Activated CD8-positive, alpha-beta memory T cell treated with anti-CD3 and anti-CD28 coated beads for 1 hour (primary cell): Measurements from ENCODE around the gene LINS1.

Experiments
- DNase-seq, 2 donors: peaks; one replicate each; pipeline ENCODE4 v3.0.0-alpha.2; 2020; ENCODE audit warnings: low read depth in 1 of 2; ENCODE audit errors: extremely low read depth in 1 of 2

LINS1 gene

DNA sequence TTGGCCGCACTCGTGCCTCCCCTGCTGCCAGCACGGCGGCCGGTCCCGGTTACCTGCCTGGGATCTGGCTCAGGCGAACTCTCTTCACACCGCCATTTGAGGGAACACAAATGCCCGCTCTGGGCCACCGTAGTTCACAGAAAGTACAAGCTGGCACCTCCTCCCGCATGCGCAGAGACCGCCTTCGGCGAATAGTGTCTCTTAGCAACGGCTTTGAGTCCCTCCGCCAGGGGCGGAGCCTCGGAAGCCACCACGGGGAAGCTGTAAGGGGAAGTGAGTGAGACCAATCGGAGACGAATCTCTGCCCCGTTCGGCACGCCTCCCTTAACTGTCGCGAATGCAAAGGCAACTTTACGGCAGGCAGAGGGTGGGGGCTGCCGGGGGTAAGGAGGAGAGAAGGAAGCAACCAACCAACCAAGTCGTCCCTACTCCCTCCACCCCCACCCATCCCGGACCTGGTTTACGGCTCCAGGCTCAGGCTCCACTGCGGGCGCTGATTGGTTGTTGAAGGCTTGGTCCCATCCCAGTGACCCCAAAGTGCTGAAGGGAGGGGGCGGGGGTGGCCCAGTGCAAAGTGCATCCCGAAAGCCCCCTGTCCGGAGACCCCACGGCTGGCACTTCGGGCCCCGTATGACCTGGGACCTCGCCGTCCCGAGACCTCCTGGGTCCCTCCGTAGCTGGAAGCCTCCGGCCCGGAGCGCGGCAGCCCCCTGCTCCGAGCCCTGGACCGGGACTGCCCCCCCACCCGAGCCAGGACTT lies at the start of gene LINS1, which contains the start of gene ASB7:
TSS of gene LINS1 (minus strand) at position 121 of the 759 bp plus-strand sequence. CDS start 21,342 bp downstream, outside the sequence.
TSS of gene ASB7 (plus strand) at position 526 of the 759 bp plus-strand sequence. CDS start 9,628 bp downstream, outside the sequence.
- DNase-seq, result peak; percentile 99 to 100

DNA sequence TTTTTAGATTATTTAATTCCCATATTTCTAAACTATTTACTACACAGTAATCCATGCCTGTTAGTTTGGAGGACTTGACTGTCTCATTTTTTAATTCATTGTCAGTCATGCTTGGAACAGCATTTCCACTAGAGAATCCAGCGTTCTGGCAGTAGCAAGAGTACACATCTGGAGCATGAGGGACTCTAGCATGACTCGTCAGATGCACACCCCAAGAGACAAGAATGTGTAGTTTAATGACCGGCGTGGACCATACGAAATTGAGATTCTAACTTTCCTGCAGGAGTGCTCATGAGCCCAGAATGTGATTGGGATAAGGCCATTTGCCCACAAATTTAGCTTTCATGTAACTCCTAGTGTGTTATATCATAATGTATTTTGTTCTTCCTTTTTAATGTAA lies 49.3 kb upstream of the LINS1 start:
- no peak for DNase-seq

GRCh38 chr15:100650685-100651084 lies 48.7 kb upstream of the LINS1 start:
- no peak for DNase-seq

GRCh38 chr15:100648951-100649350 lies 47.0 kb upstream of the LINS1 start:
- DNase-seq, result no peak

- DNase-seq, result no peak
Observed at GRCh38 chr15:100645671-100646070, 43.7 kb upstream of the LINS1 start.

- no peak for DNase-seq
Observed at GRCh38 chr15:100642950-100643338, 41.0 kb upstream of the LINS1 start.

- no peak for DNase-seq
Observed at GRCh38 chr15:100642213-100642949, 40.4 kb upstream of the LINS1 start.

DNA sequence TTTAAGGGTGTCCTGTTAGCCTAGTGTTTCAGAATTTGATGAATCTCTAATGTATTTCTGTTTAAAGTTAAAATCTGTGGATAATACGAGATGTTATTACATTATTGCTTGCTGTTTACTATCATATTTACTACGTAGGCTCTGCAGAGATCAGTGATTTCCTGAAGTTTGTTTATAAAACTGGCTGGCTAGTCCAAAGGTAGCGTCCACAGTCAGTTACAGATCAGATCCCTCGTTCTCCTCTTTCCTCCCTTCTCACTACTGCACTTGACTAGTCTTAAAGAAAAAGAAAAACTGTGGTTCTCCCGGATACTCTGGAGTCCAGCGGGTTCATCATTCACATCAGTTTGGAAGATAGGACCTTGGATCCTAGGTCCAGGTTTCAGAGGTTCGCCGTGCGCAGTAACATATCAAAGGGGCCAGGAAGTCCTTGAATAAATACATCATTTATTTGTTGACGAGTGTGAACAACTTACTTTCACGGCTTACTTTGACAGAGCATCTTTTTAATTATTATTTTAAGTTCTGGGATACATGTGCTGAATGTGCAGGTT lies 36.3 kb upstream of the LINS1 start:
- no peak for DNase-seq

- no peak for DNase-seq
Observed at GRCh38 chr15:100635406-100636071, 33.6 kb upstream of the LINS1 start.

DNA sequence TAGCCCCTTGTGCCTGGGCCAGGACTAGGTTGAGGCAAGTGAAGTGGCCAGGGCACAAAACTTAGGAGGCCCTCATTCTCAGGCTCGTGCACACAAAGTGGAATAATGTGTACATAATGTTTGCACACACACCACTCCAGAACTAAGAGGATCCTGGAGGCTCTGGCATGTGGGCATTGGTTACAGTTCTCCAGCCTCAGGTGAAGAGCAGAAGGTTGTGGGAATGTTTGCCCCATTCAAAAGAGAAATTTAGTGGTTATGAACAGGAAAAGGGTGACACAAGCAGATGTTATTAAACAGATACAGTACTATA lies 31.7 kb upstream of the LINS1 start:
- DNase-seq, result no peak

GRCh38 chr15:100631831-100632230 lies 29.8 kb upstream of the LINS1 start:
- no peak for DNase-seq

DNA sequence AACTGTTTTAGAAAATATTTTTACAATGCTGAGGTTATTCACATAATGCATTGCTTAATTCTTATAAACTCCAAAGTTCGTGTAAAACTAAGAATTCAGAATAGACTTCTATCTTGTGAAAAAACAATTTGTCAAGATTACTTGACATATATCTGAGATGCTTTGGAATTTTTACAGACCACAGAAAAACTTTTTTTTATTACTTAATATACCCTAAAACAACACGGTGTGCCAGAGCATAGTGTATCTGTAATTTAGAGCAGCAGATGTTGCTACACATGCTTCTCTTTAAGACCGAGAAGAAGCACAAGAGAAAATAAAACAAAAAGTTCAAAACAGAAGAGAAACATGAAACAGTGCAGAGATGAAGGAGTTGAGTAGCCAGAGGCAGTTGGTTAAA lies 26.8 kb upstream of the LINS1 start:
- DNase-seq, result no peak

DNA sequence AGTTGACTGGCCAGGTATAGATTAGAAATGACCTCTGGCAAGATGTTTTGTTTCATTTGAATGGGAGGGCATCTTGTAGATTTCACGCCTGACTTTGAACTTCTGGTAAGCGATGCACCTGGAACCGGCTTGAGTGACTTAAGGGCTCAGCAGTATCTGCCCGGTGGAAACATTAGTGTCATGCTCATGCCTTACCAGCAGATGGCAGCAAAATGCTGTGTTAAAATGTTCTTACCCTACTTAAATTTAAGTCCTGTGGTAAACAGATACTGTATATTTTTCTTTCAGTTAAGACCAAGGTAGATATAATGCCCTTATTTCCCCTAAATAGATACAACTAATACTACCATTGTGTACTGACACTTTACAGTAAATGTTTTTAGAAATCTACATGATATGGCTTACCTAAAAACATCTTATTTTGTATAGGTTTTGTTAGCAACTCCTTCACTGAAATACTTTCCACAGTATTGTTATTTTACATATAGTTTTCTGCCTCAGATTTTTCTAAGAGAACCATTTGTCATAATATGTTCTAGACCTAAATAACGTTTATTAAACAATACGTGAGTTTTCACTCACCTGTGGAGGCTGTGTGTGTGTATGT lies 25.9 kb upstream of the LINS1 start:
- DNase-seq, result peak; percentile 18 to 41

GRCh38 chr15:100623301-100623700 lies 21.3 kb upstream of the LINS1 start:
- no peak for DNase-seq

- DNase-seq, result no peak
Observed at GRCh38 chr15:100616700-100617099, 14.7 kb upstream of the LINS1 start.

- no peak for DNase-seq
Observed at GRCh38 chr15:100615801-100616200, 13.8 kb upstream of the LINS1 start.

DNA sequence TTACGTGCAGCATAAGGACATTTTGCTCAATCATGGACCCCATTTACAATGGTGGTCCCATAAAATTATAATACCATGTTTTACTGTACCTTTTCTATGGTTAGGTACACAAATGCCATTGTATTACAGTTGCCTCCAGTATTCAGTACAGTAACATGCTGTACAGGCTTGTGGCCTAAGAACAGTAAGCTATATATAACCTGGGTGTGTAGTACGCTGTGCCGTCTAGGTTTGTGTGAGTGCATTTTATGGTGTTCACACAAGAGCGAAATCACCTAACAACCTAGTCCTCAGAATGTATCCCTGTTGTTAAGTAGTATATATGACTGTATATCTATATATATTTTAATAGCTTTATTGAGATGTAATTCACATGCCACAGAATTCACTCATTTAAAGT lies 12.9 kb upstream of the LINS1 start:
- DNase-seq, result no peak

- DNase-seq, result no peak
Observed at GRCh38 chr15:100614336-100614735, 12.4 kb upstream of the LINS1 start.

DNA sequence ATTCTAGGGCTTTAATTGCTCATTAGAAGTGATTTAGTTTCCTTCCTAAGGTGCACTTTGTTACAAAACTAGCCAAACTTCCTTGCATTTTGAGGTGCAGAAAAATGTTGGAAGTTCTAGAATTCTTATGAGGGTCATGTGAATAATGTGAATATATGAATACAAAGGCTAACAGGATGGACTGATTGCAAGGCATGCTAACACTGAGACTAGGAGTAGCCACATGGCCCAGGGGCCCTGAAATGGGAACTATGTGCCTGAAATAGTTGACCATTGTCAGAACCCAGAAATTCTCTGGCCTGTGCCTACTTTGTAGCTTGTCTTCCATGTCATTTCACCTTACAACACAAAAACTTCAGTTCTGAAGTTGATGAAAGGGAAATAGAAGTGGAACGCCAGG lies 11.2 kb upstream of the LINS1 start:
- no peak for DNase-seq

- DNase-seq, result no peak
Observed at GRCh38 chr15:100612539-100612938, 10.6 kb upstream of the LINS1 start.

DNA sequence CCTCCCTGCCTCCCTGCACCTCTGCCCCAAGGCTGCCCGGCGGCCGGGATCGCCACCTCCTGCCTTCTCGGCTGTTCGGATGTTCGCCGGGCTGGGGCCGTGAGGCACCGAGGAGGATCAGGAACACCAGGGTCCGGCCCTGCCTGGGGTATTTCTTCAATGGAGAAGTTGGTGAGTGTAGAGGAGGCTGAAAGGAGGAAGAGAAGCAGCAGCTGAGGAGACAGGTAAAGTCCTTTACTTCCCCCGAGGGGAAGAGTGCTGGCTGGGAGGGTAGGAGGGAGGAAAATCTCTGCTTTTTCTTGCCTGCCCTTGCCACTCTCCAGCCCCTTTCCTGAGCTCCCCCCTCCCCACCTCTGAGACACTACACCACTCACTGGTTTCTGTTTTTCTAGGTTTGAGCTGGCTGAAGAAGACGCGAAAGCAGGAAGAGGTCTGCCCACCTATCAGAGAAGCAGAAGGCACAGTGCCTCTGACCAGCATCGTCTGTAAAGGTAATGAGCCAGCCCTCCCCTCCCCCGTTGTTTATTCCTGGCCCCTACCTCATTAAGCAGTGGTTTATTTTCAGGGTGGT lies 924 bp upstream of the LINS1 start:
- DNase-seq, result no peak
